GM18867 (cell line): ENCODE results near the gene VPS13C.
"Not testable (repeated sequence)": the region's sequence is repeated elsewhere in the genome, so short reads cannot be mapped to it uniquely, and the experiment has no call there.

Source experiments
- ATAC-seq: cut with Tn5 transposase; IDR thresholded peaks from one replicate; pipeline ENCODE4 v1.9.1; 2021; ENCODE audit warnings: mild to moderate bottlenecking, moderate library complexity; ENCODE audit not compliant: unreplicated experiment

Gene VPS13C

GRCh38 chr15:62071711-62072308 is 11.6 kb upstream of the VPS13C start:
- no peak for ATAC-seq

GRCh38 chr15:62069551-62069950 is 9.3 kb upstream of the VPS13C start:
- ATAC-seq = no peak

DNA sequence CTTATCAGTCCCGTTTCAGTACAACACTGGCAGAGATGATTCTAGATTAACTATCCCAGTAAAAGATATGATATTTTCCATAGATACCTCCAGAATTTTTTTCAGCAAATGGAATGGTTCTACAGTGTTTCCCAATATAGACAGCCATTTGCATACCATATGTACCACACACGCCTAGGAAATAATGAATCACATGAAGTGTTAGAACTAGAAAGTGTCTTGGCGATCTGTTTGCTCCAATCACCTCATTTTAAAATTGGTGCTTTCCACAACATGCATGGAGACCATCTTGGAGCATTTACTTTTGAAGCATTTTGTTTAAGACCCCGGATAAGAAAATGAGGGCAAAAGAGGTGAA is 8.5 kb upstream of the VPS13C start:
- no peak for ATAC-seq

DNA sequence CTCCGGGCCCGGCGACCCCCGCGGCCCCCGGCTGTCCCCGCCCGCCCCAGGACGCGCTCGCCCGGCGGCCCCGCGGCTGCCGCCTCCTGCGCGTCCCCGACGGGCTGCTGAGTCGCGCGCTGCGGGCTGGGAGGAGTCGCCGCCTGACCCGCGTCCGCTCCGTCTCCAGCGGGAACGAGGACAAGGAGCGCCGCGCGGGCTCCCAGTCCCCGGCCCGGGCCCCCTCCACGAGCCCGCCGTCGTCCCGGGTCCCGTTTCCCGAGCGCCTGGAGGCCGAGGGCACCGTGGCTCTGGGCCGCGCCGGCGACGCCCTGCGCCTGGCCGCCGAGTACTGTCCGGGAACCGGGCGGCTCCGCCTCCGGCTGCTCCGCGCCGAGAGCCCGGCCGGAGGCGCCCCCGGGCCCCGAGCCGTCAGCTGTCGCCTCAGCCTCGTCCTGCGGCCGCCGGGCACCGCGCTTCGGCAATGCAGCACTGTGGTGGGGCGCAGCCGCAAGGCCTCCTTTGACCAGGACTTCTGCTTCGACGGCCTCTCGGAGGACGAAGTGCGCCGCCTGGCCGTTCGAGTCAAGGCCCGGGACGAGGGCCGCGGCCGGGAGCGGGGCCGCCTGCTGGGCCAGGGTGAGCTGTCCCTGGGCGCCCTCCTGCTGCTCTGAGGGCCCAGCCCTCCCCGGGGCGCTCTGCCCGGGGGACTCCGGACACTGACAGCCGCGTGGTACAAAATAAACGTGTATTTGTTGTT is 8.0 kb upstream of the VPS13C start:
- no peak for ATAC-seq

GRCh38 chr15:62067448-62068044 is 7.3 kb upstream of the VPS13C start:
- ATAC-seq = no peak

DNA sequence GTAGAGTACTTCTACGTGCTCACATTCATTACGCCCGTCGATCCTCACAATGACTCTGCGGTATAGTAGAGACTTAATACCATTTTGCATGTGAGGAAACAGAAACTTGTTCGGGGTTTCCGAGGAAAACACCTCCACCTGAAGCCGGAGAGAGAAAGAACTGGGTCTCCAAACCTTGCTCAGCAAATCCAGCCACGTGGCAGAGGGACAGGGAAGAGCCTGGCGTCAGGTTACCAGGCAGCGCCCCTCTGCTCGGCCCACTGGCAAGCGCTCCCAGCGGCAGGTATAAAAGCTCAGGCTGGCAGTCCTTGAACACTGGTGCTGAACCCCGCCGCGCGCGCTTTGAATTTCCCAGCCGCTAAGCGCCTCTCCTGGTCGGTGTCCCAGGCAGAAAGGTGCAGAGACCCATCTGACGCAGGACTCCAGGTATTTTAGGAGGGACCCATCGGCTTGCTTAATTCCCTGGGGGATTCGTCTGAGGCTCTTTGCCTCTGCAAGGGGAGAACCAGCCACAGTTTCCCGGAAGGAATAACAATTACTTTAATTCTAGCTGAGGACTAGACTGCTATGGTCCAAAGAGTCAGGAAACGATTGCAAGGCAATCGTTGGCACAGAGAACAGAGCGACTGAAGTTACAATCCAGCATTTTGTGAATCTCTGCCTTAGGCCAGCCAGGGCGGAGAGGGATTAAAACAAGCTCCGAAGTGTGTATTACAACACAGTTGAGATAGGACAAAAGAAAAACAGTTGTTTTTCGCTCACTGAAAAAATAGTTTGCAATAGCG is 6.6 kb upstream of the VPS13C start, which contains the start of gene C2CD4A:
Gene C2CD4A (plus strand): TSS at position 315 of the 785 bp plus-strand sequence. CDS start 637 bp downstream, outside the sequence.
- ATAC-seq = peak; percentile 48

DNA sequence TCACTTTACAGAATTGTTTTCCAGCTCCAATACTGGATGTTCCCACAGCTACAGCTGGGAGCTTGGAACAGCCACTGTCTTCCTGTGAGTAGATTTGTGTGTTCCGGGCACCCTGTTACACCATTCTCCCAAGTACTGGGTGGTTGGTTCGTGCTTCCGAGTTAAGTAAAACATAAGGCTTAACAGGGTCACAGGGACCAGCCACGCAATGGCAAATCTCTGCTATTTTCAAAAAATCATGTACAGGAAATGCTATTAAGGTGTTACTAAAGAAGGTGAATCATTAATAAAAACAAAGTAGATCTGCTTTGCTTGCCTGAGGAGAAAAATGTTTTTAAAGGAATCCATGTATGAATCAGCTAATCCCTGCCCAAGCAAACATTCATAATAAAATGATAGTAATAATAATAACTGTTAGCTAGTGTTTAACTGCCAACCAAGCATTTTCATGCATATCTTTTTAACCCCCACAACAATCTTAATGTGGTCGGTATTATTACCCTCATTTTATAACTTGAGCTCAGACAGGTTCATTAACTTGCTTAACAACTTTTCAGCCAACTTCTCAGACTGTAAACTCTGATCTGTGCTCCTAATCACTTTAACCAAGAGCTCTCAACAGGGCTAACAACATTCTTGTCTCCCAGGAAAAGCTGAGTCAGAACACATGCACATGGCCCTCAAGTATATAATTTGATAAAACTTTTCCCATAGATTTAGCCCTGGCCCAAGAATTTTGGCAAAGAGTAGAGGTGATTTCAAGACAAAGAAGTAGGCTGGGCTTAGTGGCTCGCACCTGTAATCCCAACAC is 3.8 kb upstream of the VPS13C start:
- no peak for ATAC-seq

DNA sequence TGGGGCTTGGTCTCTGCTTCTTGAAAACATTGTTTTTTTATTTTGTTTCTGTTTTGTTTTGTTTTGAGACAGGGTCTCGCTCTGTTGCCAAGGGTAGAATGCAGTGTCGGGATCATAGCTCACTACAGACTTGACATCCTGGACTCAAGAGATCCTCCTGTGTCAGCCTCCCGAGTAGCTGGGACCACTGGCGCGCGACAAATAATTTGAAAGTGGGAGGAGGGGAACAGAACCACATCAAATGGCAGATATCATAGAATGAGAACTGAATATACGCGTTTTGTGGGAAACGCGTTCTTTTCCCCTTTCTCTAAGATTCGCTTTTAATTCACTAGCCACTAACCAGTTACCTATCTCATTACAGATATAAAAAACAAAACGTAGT is 641 bp upstream of the VPS13C start:
- no peak for ATAC-seq

DNA sequence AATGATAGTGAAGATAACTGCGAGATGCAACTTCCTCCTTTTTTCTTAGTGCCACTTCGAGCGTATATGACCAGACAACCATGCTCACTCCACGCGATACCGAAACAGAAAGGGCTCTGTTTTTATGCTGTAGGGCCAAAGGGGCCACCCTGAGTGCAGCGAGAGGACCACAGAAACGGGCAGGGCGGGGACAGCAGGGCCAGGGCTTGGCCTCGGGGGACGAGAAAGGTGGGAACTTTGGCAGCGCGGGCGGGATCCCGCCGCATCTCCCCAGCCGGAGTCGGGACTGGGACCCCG is 483 bp downstream of the VPS13C start:
- ATAC-seq = peak; percentile 74

GRCh38 chr15:62059108-62059815 is 985 bp downstream of the VPS13C start:
- no peak for ATAC-seq

DNA sequence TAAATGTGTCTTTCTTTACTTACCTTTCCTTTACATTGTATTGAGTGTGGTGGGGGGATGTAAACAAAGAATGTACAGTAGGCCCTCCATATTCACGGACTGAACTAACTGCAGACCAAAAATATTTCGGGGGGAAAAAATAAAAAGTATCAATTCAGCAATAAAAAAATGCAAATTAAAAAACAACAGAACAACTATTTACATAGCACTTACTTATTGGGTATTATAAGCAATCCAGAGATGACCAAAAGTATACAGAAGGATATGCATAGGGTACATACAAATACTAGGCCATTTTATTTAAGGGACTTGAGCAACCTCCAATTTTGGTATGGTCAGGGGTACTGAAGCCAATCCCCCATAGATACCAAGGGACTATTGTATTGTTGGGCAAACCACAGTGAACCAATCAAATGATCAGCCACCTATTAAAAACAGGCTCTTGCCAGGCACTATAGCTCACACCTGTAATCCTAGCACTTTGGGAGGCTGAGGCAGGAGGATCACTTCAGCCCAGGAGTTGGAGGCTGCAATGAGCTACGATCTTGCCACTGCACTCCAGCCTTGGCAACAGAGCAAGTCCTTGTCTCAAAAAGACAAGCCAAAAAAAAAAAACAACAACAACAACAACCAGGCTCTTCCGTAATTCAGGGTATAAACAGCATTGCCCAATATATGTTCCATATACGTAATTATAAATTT is 1.8 kb downstream of the VPS13C start:
- no peak for ATAC-seq

- ATAC-seq = no peak
These were observed 2.8 kb downstream of the VPS13C start for GRCh38 chr15:62057341-62057980.

DNA sequence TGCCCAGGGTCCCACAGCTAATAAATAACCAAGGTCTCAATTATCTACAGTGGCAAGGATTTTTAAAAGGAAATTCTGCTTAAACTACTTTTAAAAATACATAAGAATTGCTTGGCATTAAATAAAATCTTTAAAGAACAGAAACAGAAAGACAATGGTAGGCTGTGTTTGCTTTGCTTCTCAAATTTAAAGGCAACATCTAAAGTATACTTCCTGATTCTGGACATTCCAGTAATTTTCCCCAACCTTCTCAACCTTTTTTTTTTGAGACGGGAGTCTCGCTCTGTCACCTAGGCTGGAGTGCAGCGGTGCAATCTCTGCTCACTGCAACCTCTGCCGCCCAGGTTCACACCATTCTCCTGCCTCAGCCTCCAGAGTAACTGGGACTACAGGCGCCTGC is 5.3 kb downstream of the VPS13C start:
- ATAC-seq = no peak

DNA sequence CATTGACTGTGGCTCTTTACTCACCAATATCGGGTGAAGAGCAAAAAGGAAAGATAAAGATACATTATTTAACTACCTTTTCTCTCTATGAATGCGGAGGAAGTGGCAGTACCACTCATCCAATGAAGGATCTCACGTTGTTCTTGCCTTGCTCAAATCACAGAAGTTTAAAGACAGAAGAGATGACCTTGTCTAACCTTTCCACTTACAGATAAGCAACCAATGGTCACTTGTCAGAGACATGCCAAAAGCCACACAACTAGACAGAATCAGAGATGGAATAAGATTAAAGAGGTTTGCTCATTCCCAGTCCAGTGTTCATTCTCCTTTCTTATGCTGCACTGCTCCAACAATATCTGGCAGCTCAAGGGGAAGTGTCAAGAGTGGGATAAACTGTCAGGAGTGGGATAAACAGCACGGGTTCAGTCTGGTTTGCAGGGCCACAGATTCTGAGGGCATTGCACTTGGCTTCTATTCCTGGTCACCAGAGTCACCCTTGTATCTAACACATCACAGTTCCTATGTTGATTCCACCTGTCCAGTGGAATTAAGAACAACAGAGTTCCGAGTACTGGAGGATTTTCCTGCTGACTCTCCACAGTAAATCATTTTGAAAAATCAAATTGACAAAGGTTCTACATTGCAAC is 6.7 kb downstream of the VPS13C start:
- no peak for ATAC-seq

- ATAC-seq = no peak
These were observed 7.5 kb downstream of the VPS13C start for GRCh38 chr15:62052713-62053112.

DNA sequence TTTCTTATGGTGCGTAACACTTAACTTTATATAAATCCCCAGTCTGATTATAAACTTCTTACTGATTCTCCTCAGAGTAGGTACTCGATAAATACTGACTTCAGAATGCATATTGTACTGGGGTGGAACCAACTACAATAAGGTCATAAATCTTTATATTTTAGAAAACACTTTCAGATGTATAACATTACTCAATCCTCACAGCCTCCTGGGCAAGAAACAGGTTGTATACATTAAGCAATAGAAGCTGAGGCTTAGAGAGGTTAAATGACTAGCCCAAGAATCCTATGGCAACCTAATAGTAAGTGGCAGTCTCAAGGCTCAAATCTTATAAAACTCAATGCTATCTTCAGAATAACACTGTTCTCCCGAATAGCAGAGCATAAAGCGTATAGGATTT is 9.1 kb downstream of the VPS13C start:
- ATAC-seq = no peak

GRCh38 chr15:62050115-62050514 is 10.1 kb downstream of the VPS13C start:
- no peak for ATAC-seq

GRCh38 chr15:62048254-62048653 is 12.0 kb downstream of the VPS13C start:
- not testable (repeated sequence) for ATAC-seq
